NOMO-1 treated with DMSO at 0.1 percent for 48 hours (cell line): ENCODE results near the gene RAP1GAP.

ENCODE experiments used
- DNase-seq: peaks from one replicate; lab custom pipeline; 2025; ENCODE audit not compliant: unreplicated experiment; lab: John Stamatoyannopoulos, UW

RAP1GAP gene

GRCh38 chr1:21596174-21596573 is 73.0 kb downstream of the RAP1GAP start:
- DNase-seq = no peak

DNA sequence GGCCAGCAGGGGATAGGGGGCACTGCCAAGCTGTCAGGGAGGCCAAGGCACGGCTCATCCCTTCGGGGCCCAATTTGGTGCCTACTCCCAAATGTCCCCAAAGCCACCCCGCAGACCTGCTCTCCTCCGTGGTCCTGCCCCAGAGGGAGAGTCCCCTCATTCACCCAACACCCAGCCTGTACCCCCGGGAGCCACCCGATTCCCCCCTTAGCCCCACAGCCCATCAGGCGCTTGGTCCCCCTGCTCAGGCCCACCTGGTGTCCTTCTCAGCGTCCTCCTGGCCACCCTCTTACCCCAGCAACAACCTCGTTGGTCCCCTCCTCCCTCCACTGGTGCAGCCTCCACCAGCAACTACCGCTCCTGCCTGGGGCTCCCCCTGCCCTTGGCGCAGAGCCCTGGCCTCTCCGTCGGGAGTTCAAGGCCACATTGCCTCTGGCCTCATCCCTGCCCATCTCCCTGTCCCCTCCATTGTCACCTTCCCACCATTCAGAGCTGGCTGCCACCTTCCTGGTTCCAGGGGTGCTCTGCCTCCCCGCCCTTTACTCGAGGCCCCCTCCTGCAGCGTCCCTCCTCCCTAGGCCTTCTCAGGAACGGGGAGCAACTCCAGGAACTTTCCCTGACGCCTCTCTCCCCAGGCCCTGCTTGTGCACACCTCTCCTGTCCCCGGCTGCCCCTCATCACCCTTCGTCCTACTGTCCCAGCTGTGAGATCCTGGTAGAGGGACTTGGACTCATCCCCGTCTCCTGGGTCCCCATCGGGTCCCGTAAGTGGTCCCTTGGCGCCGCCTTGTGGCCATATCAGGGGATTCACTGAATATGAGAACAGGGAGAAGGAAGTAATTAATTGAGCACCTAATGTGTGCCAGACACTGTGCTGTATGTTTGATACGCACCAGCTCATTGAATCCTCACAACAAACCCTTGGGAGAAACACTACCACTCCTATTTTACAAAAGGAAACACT is 73.9 kb downstream of the RAP1GAP start:
- peak; percentile 59 for DNase-seq

DNA sequence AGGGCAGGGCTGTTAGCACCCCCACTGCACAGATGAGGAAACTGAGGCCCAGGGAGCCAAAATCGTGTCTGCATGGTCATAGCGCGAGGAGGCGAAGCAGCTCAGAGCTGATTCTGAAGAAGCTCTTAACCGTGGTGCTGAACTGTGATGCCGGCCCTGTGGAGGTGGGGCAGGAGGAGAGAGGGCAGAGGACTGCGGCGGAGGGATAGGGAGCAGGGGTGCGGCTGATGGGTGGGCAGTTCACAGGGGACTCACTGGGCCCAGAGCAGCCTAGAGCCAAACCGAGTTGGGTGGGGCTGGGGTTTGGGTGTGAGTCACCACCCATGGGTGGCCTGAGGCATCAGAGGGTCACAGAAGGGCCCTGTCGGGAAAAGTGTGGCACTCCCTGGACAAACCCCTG is 74.7 kb downstream of the RAP1GAP start:
- DNase-seq = no peak

DNA sequence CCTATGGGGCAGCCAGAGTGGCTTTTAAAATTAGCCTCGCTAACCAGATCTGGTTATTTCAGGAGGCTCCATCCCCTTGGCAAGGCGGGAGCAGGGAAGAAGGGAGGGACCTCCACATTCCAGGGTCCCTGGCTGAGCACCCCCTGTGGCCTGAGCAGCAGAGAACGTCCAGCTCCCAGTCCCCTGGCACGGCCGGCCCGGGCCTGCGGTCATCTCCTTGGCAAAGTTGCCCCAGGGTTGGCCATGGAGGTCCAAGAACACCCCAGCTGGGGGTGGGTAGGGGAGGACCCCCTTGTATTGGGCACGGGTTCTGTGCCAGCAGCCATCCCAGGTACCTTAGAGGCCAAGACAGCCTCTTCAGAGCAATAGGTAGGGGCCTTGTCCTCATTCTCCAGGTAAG is 75.9 kb downstream of the RAP1GAP start:
- DNase-seq = no peak

GRCh38 chr1:21592086-21592865 is 76.9 kb downstream of the RAP1GAP start:
- DNase-seq = no peak

DNA sequence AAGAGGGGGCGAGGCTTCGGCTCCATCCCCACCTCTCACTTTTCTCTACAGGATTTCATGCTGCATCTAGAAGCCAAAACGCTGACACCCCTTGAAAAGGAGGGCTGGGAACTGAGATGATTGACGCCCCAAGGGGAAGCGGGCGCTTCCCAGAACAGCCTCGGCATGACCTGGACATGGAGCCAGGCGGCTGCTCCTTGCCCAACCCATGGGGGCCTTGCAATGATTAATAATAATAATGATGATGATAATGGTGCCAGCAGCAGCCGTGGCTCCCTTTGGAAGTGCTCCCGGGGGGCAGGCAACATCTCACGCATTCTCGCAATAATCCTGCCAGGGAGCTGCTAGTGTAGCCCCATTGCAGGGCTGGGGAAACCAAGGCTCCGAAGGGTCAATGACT is 78.2 kb downstream of the RAP1GAP start:
- DNase-seq = peak; percentile 54

DNA sequence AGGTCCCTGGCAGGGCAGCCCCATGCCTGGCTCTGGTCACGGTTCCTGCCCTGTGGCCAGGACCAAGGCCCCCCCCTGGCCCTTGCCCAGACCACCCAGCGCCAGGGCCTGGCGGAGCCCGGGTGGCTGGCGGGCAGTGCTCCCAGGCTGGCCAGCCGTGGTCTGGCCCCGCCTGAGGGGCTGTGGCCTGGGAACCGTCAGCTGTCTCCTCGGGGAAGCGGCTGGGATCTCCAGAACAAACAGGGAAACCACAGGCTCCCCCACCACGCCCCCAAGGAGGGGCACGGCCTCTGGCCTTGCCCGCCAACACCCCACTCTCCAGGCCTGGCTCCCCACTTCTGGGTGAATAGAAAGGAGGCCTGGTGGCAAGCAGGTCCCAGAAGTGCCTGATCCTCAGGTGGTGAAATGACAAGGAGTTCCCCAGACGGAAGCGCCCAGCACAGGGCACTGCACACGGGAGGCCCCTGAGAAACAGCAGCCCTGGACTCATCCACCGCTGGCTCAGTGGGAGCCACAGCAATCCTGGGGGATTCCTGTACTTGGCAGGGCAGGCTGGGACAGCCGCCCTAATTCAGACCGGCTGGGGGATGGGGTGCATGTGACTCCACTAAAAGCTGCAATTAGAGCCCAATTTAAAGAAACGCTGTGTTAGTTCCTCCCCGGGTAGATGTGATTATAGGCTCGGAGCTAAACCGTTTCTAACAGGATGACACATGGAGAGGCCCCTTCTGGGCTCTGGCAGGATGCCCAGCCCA is 78.9 kb downstream of the RAP1GAP start:
- peak; percentile 74 for DNase-seq

- DNase-seq = no peak
These were observed 79.5 kb downstream of the RAP1GAP start for GRCh38 chr1:21589618-21590017.

- DNase-seq = no peak
These were observed 81.6 kb downstream of the RAP1GAP start for GRCh38 chr1:21587602-21587953.

DNA sequence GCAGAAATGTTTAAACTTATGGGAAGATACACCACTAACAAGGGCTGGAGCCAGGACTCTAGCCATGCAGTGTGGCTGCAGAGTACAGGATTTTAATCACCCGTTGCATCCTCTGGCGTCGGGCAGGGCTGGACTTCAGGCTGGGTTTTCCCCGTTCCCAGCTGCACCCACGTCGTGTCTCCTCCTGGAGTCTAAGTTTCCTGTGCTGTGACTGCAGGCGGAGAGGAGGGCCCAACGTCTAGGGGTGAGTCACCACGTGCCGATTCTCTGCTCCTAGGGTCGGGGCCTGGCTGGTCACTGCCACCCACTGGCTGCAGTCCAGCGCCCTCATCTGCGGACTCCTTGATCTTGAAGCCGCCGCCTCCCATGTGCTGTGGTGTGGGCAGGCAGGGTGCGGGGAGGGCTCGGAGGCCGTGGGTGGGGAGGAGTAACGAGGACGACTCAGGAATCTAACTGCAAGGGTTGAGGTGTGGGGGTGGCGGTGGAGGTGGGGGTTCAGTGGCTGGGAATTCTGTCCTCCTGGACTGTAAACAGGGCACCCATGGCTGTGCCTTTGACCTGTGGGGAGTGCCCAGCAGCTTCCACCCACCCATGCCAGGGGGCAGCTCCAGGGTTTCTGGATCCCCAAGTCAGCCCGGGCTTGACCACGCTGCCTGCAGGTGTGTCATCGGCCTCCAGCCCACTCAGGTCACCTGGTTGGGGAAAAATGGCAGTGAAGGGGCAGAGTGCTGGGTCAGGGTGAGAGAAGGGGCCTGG is 82.1 kb downstream of the RAP1GAP start:
- DNase-seq = no peak

GRCh38 chr1:21586222-21586621 is 82.9 kb downstream of the RAP1GAP start:
- DNase-seq = no peak

DNA sequence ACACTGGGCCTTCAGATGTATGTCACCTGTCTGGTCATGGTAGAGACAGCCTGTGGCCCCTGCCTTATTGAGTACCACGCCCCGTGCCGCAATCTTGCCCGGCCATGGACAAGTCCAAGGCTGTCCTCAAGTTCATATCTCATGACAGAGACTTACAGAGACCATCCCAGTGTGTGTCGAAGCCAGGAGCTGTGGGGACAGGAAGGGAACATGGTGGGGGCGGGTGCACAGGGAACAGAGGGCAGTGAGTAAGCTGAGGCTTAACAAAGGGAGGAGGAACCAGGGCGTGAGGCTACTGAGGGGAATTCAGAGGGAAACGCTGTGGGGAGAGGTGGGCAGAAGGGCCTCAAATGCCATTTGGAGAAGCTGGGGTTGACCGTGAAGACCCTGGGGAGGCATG is 84.1 kb downstream of the RAP1GAP start:
- no peak for DNase-seq

DNA sequence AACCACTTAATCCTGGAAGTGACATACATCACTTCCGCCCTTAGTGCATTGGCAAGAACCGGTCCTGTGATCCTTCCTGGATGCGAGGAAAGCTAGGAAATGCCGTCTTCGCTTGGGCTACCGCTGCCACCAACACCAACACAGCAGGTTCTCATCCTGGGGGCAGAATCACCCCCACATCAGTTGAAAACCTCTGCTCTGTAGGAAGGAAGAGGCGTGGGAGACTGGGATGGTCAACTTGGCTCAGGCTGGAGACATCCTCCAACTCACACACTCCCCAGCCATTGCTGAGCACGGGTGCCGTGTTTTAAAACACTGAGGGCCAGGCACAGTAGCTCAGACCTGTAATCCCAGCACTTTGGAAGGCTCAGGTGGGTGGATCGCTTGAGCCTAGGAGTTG is 85.1 kb downstream of the RAP1GAP start:
- DNase-seq = no peak

DNA sequence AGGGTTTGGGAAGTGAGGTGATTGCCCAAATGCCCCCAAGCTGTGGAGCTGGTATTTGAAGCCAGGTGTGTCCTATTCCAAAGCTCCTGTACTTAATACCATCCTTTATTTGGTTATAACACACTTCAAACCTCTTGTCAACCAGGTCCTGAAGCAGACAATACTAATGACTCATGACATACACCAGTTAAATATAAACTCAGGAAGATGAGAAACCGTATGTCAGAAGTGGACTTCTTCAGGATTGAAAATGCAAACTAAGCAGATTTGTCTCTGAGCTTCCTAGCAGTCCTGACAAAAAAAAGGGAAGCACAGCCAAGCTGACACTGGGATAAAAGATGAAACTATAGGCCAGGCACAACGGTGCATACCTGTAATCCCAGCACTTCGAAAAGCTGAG is 89.4 kb downstream of the RAP1GAP start:
- no peak for DNase-seq

DNA sequence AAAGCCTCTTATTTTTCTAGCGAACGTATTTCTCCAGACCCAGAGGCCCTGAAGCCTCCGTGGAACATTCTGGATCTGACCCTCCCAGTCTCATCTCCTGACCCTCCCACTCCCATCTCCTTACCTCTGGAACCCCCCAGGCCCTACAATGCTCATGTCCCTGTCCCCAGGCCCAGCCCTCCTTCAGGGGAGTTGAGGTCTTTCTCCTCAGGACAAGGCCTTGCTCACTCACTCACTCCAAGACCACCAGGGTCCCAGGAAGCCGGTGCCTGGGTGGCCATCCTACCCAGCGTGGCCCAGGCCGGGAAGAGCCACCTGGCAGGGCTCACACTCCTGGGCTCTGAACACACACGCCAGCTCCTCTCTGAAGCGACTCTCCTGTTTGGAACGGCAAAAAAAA is 91.2 kb downstream of the RAP1GAP start:
- DNase-seq = no peak

DNA sequence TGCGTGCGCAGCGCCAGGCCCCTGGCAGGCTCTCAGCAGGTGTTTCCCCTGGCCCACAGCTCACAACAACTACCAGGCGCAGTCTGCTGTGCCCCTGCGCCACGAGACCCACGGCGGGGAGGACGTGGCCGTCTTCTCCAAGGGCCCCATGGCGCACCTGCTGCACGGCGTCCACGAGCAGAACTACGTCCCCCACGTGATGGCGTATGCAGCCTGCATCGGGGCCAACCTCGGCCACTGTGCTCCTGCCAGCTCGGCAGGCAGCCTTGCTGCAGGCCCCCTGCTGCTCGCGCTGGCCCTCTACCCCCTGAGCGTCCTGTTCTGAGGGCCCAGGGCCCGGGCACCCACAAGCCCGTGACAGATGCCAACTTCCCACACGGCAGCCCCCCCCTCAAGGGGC is 91.8 kb downstream of the RAP1GAP start:
- no peak for DNase-seq

- no peak for DNase-seq
These were observed 92.4 kb downstream of the RAP1GAP start for GRCh38 chr1:21576798-21577187.

DNA sequence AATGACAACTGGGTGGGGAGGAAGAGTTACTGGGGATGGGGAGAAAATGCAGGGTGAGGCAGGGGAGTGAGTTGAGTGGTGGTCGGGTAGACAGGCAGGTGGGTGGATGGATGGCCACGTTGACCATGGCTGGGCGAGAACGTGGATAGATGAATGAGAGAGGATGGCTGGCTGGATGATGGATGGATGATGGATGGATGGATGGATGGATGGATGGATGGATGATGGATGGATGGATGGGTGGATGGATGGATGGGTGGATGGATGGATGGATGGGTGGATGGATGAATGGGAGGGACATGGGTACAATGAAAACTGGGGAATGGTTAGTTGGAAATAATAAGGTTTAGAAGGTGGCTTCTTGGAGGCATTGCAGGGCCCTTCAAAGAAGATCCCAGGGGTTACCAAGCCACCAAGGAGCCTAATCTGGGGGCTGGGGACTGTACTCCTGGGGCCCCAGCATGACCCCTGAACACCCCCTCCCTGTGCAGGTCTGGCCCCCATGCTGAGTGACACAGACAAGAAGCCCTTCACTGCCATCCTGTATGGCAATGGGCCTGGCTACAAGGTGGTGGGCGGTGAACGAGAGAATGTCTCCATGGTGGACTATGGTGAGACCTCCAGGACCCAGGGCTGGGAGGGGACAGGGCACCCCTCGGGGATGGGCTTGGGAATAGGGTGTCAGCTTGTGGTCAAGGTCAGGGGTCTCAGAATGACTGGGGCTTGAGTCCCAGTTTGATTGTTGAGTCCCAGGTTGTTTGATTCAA is 92.9 kb downstream of the RAP1GAP start:
- no peak for DNase-seq

GRCh38 chr1:21575351-21575942 is 93.7 kb downstream of the RAP1GAP start:
- DNase-seq = no peak
